ENCODE results near the gene LONP1. TPM values are rescaled to one million over a fixed set of nuclear protein-coding genes. Genes with fewer than 3 reads are reported as not detected.
"Not testable (repeated sequence)": the region's sequence is repeated elsewhere in the genome, so short reads cannot be mapped to it uniquely, and the experiment has no call there.

Gene LONP1
- total RNA-seq, 1 experiment from 2014 or later, result 65.1 TPM

- no peak for DNase-seq (ENCODE audit: low read depth)
Measured at GRCh38 chr19:5693195-5694166, 26.5 kb downstream of the LONP1 start.

GRCh38 chr19:5692723-5693194 lies 27.2 kb downstream of the LONP1 start:
- no peak for DNase-seq (ENCODE audit: low read depth)

GRCh38 chr19:5691822-5692722 lies 27.9 kb downstream of the LONP1 start:
- peak; percentile 10 for DNase-seq (ENCODE audit: low read depth)

GRCh38 chr19:5690955-5691821 lies 28.8 kb downstream of the LONP1 start:
- peak; percentile 59 for DNase-seq (ENCODE audit: low read depth)

- DNase-seq (ENCODE audit: low read depth), result peak; percentile 99
Measured at GRCh38 chr19:5690125-5690954, 29.6 kb downstream of the LONP1 start, which contains the start of gene RPL36. RPL36 (plus strand) TSS chr19:5690295; CDS start chr19:5690508, 213 bp downstream.

GRCh38 chr19:5688262-5688881 lies 31.6 kb downstream of the LONP1 start:
- not testable (repeated sequence) for DNase-seq (ENCODE audit: low read depth)

- DNase-seq (ENCODE audit: low read depth), result no peak
Measured at GRCh38 chr19:5687360-5688198, 32.4 kb downstream of the LONP1 start.

GRCh38 chr19:5686647-5687359 lies 33.1 kb downstream of the LONP1 start:
- peak; percentile 97 for DNase-seq (ENCODE audit: low read depth)

GRCh38 chr19:5686326-5686646 lies 33.7 kb downstream of the LONP1 start:
- no peak for DNase-seq (ENCODE audit: low read depth)

- DNase-seq (ENCODE audit: low read depth), result no peak
Measured at GRCh38 chr19:5684694-5685430, 35.1 kb downstream of the LONP1 start.

- DNase-seq (ENCODE audit: low read depth), result no peak
Measured at GRCh38 chr19:5683177-5683886, 36.6 kb downstream of the LONP1 start.

- DNase-seq (ENCODE audit: low read depth), result no peak
Measured at GRCh38 chr19:5682107-5682482, 37.9 kb downstream of the LONP1 start.

- DNase-seq (ENCODE audit: low read depth), result no peak
Measured at GRCh38 chr19:5681391-5682106, 38.4 kb downstream of the LONP1 start.

GRCh38 chr19:5680437-5681368 lies 39.2 kb downstream of the LONP1 start, which contains the start of the genes HSD11B1L and MICOS13:
HSD11B1L (plus strand) TSS chr19:5681027; CDS start chr19:5684833, 3,806 bp downstream.
MICOS13 (minus strand) TSS chr19:5680516; CDS start chr19:5680486, 30 bp downstream.
- DNase-seq (ENCODE audit: low read depth), result peak; percentile 99

- DNase-seq (ENCODE audit: low read depth), result no peak
Measured at GRCh38 chr19:5680084-5680436, 39.9 kb downstream of the LONP1 start.
